Measurements from ENCODE around the gene FXYD5.
A peak's percentile ranks its signal among the peaks of the same experiment; 100 is the strongest.
"Not testable (repeated sequence)": the region's sequence is repeated elsewhere in the genome, so short reads cannot be mapped to it uniquely, and the experiment has no call there.

FXYD5 gene

DNA sequence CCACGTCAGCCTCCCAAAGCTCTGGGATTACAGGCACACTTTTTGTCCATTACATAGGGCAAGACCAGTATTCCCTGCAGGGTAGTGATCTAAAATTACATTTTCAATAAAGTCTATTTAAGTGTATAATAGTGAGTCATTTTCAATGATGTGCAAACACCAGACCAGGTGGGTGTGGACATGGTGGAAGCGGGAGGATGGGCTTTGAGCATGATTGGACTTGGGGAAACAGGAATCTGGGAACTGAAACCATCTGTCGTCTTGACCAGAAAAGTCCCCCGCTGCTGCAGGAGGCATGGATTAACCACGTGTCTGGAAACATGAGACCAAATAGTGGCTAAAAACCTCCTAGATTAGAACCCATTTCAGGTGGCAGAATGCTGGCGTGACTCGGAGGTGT lies 34.0 kb upstream of the FXYD5 start:
- no peak for DNase-seq

DNA sequence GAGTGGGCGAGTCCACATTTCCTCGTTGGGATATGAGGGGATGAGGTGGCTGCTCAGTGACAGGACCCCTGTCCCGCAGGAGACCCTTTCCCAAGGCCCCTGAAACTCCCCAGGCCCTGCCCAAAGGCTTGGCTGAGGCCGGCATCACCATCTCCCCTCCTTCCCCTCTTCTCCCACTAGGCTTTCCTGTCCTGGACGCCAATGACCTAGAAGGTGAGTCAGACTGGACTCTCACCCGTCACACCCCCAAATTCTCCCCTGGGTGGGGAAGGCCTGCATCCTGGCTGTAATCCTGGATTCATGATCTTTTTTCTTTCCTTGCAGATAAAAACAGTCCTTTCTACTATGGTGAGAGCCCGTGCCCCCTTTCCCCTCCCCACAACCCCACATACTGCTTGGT lies 33.6 kb upstream of the FXYD5 start:
- no peak for DNase-seq

DNA sequence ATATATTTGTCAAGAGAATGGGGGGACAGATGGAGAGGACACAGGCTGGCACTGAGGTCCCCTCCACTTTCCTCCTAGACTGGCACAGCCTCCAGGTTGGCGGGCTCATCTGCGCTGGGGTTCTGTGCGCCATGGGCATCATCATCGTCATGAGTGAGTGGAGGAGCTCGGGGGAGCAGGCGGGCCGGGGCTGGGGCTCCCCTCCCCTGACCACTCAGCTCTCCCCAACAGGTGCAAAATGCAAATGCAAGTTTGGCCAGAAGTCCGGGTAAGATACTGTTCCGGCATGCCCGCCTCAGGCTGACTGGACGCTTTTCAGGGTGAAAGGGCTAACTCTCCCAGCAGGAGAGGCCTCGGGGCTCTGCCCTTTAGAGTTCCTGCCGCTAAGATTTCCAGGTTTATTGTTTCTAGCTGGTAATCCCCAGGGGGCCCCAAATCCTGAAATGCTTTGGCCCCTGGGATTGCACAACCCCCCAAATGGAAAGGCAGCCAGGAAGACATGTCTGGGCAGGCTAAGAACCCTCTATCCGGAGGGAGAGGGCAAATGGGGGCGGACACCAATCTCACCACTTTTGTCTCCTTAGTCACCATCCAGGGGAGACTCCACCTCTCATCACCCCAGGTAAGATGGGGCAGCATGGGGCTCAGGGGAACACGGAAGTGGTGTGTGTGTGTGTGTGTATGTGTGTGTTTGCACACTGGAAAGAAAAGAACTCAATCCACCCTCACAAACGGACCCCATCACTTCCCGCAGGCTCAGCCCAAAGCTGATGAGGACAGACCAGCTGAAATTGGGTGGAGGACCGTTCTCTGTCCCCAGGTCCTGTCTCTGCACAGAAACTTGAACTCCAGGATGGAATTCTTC lies 31.6 kb upstream of the FXYD5 start:
- no peak for DNase-seq

DNA sequence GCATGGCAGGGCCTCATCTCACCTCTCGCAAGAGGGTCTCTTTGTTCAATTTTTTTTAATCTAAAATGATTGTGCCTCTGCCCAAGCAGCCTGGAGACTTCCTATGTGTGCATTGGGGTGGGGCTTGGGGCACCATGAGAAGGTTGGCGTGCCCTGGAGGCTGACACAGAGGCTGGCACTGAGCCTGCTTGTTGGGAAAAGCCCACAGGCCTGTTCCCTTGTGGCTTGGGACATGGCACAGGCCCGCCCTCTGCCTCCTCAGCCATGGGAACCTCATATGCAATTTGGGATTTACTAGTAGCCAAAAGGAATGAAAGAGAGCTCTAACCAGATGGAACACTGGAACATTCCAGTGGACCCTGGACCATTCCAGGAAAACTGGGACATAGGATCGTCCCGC lies 31.0 kb upstream of the FXYD5 start:
- DNase-seq = no peak

DNA sequence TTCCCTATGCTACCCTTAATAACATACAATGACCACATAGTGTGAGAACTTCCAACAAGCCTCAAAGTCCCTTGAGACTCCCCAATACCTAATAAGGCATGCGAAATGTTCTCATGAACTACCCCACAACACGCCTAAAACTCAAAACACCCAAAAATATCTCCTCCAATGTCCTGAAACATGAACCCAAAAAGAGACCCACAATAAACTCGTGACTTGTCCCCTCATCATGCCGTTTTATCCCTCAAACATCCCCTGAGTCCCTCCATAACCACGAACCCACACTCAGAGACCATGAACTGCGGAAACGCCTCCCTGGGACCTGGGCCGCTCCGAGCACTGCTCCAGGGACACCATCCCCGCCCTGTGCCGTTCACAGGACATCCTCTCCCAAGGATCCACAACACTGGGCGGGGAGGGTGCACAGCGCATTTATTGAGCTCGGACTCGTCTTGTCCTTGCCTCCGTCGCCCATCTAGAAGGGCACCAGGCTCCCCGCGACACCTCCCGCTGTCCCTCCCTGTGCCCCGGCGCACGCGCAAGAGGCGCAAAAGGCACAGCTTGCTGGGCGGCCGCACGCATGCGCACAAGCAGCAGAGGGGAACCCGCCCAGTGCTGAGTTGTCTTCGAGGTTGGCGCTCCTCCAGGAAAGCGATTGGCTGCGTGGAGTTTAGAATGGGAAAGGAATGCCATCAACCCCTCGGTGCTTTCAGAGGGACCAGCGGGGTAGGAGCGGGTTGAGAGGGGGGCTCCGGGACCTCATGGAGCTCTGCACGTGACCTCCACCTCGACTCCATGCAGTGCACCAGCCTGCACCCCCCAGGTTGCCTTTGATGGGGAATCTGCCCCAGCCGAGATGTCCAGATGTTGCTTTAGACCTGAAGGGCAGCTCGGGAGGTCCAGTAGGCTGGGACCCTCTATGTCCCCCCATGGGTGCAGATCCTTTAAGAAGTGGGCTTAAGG lies 30.2 kb upstream of the FXYD5 start:
- peak; percentile 90 for DNase-seq

DNA sequence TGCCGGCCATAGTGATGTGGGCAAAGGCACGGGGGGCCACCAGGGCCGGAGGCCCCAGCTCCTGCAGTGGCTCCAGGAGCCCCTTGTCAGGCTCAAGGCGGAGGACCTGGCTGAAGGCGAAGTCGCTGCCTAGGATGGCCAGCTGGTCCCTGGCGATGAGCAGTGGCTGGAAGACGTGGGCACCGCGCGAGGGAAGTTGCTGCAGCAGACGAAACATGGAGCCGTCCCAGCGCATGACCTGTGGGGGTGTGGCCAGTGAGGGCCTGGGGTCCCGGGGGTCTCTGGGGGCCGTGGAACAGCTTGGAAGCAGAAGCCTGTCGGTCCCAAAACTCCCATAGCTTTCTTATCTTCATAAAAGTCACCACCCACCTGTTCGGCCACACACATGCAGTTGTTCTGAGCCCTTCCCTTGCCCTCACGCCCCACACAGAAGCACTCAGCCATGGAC lies 29.2 kb upstream of the FXYD5 start:
- no peak for DNase-seq

DNA sequence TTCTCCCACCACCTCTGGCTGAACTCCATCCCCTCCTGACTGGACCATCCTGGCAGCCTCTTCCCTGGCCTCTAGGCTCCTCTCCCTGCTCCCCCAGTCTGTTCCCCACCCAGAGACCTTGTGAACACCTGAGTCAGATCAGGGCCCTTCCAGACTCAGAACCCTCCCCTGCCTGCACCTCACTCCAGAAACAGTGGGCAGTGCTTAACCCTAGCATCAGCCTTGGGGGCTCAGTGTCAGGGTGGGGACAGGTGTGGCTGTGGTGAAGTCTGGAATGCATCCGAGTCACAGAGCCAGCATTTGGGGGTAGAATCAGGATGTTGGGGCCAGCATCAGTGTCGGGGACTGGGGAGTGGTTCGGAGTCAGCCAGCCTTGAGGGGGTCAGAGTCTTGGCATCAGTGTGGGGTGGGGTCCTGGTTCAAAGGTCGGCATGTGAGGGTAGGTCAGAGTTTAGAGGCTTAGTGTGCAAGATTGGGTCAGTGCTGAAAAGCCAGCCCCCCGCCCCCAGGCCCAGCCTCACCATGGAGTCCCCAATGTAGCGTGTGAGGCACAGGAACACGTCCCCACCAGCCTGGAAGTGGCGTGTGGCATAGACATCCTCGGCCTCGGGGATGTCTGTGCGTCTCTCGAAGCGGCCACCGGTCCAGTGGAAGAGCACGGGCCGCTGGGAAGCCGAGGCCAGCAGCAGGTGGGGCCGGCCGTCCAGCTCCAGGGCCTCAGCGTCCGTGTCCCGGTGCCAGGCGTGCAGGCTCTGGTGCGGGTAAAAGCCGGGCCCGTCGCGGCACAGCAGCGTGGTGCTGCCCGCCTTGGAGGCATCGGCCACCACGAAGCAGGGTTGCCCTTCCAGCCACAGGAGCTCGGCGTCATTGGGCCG lies 28.5 kb upstream of the FXYD5 start:
- DNase-seq = no peak

DNA sequence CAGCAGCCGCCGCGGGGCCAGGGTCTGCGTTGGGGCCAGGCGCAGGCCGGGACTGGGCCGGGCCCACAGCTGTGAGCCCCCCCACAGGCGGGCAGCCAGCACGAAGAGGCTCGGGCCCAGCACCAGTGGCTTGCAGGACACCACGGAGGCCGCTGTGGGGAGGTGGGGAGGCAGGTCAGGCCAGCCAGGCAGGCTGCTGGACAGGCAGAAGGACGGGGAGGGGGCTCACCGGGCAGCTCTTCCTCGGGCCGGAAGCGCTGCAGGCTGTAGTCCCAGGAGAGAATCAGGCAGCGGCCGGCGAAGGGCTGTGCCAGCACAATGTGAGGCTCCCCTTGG lies 27.9 kb upstream of the FXYD5 start:
- DNase-seq = no peak

DNA sequence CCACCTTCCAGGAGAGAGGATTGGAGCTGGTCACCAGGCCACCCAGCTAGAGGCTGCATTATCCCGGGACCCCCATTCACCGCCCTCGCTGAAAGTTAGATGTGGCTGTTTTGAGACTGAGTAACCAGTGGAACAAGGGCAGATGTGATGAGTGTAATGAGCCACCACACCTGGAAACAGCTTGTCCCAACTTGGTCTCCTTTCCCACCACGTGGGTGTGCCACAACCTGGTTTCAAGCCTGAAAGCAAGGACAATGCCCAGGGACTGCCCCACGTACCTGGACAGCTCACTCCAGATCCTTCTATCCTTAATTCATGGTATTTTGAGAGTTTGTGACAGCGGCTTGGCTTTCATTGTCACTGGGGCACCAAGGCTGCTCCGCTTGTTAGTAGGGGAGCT lies 26.7 kb upstream of the FXYD5 start:
- DNase-seq = no peak

DNA sequence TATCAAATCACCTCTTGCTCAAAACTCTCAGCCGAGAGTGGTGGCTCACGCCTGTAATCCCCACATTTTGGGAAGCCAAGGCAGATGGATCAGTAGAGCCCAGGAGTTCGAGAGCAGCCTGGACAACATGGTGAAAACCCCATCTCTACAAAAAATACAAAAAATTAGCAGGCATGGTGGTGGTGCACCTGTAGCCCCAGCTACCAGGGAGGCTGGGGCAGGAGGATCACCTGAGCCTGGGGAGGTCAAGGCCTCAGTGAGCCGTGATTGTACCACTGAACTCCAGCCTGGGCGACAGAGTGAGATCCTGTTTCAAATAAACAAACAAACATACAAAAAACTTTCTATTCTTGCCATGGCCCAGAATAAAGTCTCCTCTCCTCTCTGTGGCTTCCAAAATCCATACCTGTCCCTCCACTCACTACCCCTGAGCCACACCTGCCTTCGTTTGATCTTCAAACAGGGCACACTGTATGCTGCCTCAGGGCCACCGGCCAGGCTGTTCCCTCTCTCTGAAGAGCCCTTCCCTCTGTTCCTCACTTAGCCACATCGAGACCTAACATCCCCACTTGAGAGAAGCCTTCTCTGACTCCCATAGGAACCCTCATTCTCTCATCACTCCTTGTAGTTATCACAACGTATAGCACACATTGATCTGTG lies 26.0 kb upstream of the FXYD5 start:
- no peak for DNase-seq

DNA sequence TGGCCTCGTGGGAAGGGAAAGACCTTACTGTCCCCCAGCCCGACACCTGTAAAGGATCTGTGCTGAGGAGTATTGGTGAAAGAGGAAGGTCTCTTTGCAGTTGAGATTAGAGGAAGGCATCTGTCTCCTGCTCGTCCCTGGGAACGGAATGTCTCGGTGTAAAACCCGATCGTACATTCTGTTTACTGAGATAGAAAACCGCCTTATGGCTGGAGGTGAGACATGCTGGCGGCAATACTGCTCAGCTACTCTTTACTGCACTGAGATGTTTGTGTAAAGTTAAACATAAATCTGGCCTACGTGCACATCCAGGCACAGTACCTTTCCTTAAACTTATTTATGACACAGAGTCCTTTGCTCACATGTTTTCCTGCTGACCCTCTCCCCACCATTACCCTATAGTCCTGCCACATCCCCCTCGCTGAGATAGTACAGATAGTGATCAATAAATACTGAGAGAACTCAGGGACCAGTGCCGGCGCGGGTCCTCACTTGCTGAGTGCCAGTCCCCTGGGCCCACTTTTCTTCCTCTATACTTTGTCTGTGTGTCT lies 24.7 kb upstream of the FXYD5 start:
- DNase-seq = not testable (repeated sequence)

DNA sequence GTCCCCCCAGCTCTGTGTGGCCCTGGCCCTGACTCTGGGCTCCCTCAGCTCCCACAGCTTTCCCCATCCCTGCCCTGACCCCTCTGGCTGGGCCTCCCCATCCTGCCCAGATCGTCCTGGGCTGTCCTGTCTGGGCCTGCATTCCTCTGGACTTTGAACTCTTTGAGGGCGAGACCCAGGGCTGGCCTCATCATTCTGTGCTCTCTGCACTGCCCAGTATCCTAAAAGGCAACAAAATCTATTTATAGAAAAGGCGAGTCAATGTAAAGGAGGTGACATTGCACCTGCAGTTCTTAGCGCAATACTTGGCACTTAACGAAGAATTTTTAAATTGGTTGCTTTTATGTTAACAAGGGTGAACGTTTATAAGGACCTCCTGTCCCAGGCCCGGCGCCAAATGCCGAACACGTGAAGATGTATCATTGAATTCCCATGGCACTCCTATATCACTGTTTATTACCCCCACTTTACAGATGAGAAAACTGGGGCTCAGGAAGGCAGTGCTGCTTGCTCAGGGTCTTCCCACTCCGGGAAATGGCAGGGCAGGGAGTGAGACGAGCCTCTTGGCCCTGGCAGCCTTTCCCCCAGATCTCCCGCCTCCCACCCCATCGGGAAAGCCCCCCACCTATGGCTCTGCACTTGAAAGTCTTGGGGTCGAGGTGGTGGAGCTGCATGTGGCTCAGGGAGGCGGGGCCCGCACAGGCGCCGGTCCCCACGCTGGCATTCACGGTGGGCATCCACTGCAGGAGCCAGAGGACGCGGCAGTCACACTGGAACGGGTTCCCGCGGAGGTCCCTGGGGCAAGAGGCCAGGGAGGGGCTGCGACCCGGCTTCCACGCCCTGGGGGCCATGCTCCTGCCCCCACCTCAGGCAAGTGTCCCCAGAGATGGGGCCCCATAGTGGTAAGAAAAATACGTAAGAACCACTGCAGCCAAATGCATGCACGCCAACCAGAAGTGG lies 23.5 kb upstream of the FXYD5 start:
- no peak for DNase-seq

DNA sequence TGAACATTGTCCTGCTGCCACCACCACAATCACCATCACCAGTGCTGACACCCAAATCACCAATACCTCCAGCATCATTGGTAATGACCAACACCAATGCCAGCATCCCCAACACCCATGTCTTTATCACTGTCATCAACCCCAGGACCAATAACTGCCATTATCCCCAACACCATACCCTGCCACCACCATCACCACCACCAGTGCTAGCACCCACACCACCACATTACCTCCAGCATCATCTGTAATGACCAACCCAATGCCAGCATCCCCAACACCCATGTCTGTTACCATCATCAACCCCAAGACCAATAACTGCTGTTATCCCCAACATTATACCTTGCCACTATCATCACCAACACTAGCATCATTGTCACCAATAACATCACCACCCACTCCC lies 22.3 kb upstream of the FXYD5 start:
- DNase-seq = no peak

DNA sequence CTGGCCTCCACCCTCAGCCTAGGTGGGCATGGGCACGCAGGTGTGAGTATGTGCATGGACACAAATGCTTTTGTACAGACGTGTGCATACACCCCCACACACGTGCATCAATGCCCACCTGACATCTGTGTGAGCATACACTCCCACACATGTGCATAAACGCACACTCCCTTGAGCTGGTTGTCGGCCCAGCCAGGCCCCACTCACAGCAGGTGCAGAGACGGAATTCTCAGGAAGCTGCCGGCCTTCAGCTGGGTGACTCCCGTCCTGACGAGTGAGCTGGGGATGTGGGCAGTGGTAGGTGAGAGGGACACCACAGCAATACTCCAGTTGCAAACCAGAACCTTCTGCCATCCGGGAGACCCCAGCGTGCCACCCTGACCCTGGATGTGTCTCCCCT lies 20.7 kb upstream of the FXYD5 start:
- DNase-seq = no peak

DNA sequence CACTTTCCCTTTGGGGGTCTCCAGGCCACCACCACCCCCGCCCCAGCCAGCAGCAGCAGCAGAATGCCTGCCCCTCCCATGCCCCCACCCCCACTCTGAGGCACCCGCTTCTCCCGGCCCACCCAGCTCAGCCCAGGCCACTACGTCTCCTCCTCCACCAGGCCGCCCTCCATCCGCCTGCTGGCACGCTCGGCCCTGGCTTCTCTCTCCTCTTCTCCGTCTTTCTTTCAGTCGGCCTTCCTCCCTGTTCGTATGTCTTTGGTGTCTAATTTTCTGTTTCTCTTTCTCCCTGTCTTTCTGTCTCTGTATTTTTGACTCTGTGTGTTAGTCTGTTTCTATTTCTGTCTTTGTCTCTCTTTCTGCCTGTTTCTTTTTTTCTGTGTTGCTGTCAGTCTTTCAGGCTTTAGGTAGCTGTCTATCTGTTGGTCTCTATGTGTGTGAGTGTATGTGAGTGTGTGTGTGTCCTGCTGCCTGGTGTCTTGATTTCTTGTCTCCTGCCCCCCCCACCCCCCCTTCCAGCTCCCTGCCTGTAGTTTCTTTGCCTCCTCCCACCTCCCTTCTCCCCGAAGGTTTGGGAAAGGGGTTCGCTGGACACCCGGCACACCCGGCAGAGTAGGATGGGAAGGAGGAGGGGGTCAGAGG lies 19.8 kb upstream of the FXYD5 start, which contains the start of gene LGI4:
Gene LGI4 (minus strand): TSS at position 459 of the 642 bp plus-strand sequence. CDS start 379 bp downstream, at position 80.
- DNase-seq = no peak

DNA sequence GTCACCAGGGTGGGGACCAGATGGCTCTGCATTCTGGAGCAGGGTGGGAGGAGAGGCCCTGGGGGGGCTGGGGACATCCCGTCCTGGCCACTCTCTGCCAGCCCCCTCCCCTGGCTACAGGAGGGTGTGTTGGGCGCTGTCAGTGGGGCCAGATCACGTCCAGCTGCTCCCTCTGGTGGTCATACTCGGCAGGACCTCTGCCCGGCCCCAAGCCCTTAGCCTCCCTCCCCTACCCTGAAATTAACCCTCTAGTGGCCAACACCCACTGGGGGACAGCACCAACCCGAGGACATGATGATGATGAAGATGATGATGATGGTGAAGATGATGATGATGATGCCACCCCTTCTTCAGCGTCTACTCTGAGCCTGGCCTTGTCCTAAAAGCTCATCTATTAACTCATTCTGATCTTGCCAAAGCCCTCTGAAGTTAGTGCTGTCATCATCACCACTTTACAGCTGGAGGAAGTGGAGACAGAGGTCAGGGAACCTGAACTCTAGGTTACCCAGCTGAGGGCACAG lies 19.1 kb upstream of the FXYD5 start:
- DNase-seq = peak; percentile 70

DNA sequence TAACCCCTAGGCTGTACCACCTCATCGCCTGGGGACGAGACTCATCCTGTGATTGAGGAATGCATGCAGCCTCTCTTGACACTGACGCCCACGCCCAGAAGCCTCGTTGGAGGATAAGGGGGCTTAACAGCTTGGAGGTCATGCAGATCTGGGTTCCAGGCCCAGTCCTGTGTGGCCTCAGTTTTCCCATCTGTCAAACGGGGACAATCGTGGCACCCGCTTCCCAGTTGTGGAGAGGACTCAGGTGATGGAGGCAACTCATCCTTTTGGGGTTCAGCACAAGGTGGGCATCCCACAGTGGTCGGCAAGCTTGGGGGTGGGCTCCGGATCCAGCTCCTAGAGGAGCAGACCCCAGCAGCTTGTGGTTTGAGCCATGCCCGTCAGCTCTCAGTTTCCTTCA lies 18.3 kb upstream of the FXYD5 start:
- no peak for DNase-seq

DNA sequence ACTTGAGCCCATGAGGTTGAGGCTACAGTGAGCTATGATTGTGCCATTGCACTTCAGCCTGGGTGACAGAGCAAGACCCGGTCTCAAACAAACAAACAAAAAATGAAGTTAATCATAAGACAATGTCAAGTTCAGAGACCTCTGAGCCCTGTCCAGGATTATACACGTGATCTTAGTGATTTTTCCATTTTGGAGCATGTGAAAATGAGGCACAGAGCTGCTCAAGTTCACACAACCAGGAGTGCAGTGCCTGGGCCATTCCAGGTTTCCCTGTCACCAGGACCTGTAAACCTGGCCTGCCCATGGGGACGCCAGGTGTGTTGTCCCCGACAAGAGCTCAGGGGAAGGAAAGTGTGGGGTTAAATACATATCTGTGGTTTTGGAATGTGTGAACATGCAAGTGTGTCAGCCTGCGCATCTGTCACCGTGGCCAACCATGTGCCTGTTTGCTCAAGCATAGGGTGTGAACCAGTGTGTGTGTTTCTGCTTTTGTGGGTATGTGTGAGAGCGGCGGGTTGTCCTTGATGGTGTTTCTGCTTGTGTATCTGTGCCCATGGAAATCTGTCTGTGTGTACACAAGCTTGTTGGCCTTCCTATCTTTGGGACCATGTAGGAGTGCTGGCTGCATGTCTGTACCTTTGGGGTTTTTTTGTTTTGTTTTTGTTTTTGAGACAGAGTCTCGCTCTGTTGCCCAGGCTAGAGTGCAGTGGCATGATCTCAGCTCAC lies 17.4 kb upstream of the FXYD5 start:
- no peak for DNase-seq

DNA sequence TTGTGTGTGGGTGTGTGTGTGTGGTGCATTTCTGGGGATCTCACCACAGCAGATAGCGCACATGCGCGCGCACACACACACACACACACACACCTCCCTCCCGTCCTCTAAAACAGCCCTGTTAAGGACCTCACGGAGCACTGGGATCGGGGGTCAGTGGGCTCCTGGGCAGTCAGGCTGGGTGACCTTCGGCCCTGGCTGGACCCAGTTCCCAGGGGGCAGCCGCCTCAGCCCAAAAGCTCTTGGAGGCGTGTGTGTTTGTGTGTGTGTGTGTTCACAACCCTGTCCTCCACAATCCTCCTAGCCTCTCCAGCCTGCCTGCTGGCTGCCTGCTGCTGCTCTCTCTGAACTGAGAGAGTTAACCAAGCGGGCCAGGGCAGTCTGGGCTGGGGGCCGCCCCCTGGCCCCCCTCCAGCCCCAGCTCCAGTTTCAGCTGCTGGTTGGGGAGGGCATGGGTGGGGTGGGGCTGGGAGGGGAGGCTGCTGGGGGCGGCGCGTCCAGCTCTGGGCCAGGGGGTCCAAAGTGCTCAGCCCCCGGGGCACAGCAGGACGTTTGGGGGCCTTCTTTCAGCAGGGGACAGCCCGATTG lies 16.1 kb upstream of the FXYD5 start, which contains the start of gene FXYD1:
Gene FXYD1 (plus strand): TSS at position 520 of the 588 bp plus-strand sequence. CDS start 1,256 bp downstream, outside the sequence.
- no peak for DNase-seq

Measured in stimulated activated CD4-positive, alpha-beta T cell treated with anti-CD3 and anti-CD28 coated beads, Interleukin-4, amount 100 ng/mL, for 24 hours (primary cell).